Trophoblast cell (in vitro differentiated cells and primary cell): ENCODE data around the gene BCL10.

Experiments
- DNase-seq, 2 donors: peaks; one replicate each; pipeline ENCODE4 v3.0.0-alpha.2; 2016
- H2AFZ ChIP-seq: 2 replicates; pipeline ENCODE4 v1.6.1; 2013; ENCODE audit warnings: low read length, moderate library complexity, mild to moderate bottlenecking; ENCODE audit not compliant: insufficient read depth, poor library complexity
- H2AK5ac ChIP-seq: 2 replicates; pipeline ENCODE4 v1.6.1; 2013; ENCODE audit warnings: mild to moderate bottlenecking, low read length
- H2BK120ac ChIP-seq: 2 replicates; pipeline ENCODE4 v1.6.1; 2013; ENCODE audit warnings: low read length, mild to moderate bottlenecking, moderate library complexity; ENCODE audit not compliant: insufficient read depth, poor library complexity
- H2BK12ac ChIP-seq: 2 replicates; pipeline ENCODE4 v1.6.1; 2013; ENCODE audit warnings: mild to moderate bottlenecking, low read length, moderate library complexity
- H2BK5ac ChIP-seq: 2 replicates; pipeline ENCODE4 v1.6.1; 2013; ENCODE audit warnings: low read length, low read depth, moderate library complexity, mild to moderate bottlenecking; ENCODE audit not compliant: poor library complexity
- H3K14ac ChIP-seq: 2 replicates; pipeline ENCODE4 v1.6.1; 2013; ENCODE audit warnings: mild to moderate bottlenecking, low read length
- H3K18ac ChIP-seq: 2 replicates; pipeline ENCODE4 v1.6.1; 2013; ENCODE audit warnings: mild to moderate bottlenecking, low read length
- H3K23ac ChIP-seq: 2 replicates; pipeline ENCODE4 v1.6.1; 2013; ENCODE audit warnings: low read length
- H3K27ac ChIP-seq: 2 replicates; pipeline ENCODE4 v1.5.1; 2013; ENCODE audit warnings: low read depth, mild to moderate bottlenecking, inconsistent platforms, low read length, moderate library complexity
- H3K27me3 ChIP-seq: 2 replicates; pipeline ENCODE4 v1.6.1; 2013; ENCODE audit warnings: inconsistent platforms, mild to moderate bottlenecking, low read length, moderate library complexity; ENCODE audit not compliant: insufficient read depth
- H3K36me3 ChIP-seq, 2 experiments: 1 replicate in 1 of 2; 2 replicates in 1 of 2; pipeline ENCODE4 v1.6.1; 2013; ENCODE audit warnings: low read length in 2 of 2, mild to moderate bottlenecking in 2 of 2, moderate library complexity in 1 of 2; ENCODE audit not compliant: insufficient read depth in 2 of 2, control insufficient read depth in 1 of 2
- H3K4ac ChIP-seq: 2 replicates; pipeline ENCODE4 v1.6.1; 2013; ENCODE audit warnings: low read depth, mild to moderate bottlenecking, low read length, moderate library complexity
- H3K4me1 ChIP-seq, 2 experiments: 1 replicate in 1 of 2; 2 replicates in 1 of 2; pipeline ENCODE4 v1.6.1; 2013; ENCODE audit warnings: low read length in 2 of 2, mild to moderate bottlenecking in 2 of 2, moderate library complexity in 1 of 2; ENCODE audit not compliant: insufficient read depth in 2 of 2, control insufficient read depth in 1 of 2
- H3K4me2 ChIP-seq: 2 replicates; pipeline ENCODE4 v1.6.1; 2013; ENCODE audit warnings: inconsistent platforms, mild to moderate bottlenecking, low read length, moderate library complexity
- H3K4me3 ChIP-seq: 2 replicates; pipeline ENCODE4 v1.5.1; 2013; ENCODE audit warnings: mild to moderate bottlenecking, low read depth, low read length, inconsistent platforms
- H3K79me1 ChIP-seq: one replicate; pipeline ENCODE4 v1.6.1; 2013; ENCODE audit warnings: low read length
- H3K79me2 ChIP-seq: 2 replicates; pipeline ENCODE4 v1.6.1; 2013; ENCODE audit warnings: low read length, mild to moderate bottlenecking; ENCODE audit not compliant: control insufficient read depth, insufficient read depth, poor library complexity
- H3K9ac ChIP-seq: 2 replicates; pipeline ENCODE4 v1.6.1; 2013; ENCODE audit warnings: mild to moderate bottlenecking, low read length
- H3K9me3 ChIP-seq: 2 replicates; pipeline ENCODE4 v1.6.1; 2013; ENCODE audit warnings: low read depth, mild to moderate bottlenecking, control low read depth, inconsistent platforms, low read length; ENCODE audit not compliant: insufficient read depth
- H4K12ac ChIP-seq: 2 replicates; pipeline ENCODE4 v1.6.1; 2013; ENCODE audit warnings: low read depth, mild to moderate bottlenecking, low read length, moderate library complexity
- H4K8ac ChIP-seq: 2 replicates; pipeline ENCODE4 v1.6.1; 2013; ENCODE audit warnings: low read depth, mild to moderate bottlenecking, low read length, moderate library complexity
- H4K91ac ChIP-seq: one replicate; pipeline ENCODE4 v1.6.1; 2013; ENCODE audit warnings: low read depth, mild to moderate bottlenecking, low read length, moderate library complexity
- WGBS: extraction: QIAGEN DNeasy Blood & Tissue Kit; methylation state at CpG from one replicate; pipeline ENCODE4 v1.1.7; 2013; ENCODE audit warnings: missing lambda C conversion rate; ENCODE audit not compliant: insufficient read length, insufficient coverage; ENCODE audit errors: extremely low coverage; 5-methylcytosine and 5-hydroxymethylcytosine counted together

The BCL10 gene

DNA sequence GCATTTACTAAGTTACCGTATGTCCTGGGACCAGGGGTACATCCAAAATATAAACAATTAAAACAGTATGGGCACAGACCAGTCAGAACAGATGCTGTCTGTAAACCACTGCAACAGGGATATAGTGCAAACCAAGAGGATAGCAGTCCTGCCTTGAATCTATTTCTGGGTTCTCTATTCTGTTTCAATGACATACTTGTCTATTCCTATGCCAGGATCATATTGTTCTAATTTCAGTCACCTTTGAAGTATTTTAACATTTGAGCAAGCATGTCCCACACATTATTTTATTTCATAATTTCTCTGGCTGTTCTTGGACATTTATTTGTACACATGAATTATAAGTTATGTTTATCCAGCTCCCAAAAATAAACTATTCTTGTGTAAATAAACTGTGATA lies 47.5 kb downstream of the BCL10 start:
- no peak overlapping the region for H3K4ac ChIP-seq
- no peak overlapping the region for H4K8ac ChIP-seq
- no peaks in the 10 kb centered on the region for H3K27me3 ChIP-seq
- H3K79me2 ChIP-seq = no peaks in the 10 kb centered on the region
- H3K23ac ChIP-seq = no peak overlapping the region
- no CpG with 5 or more reads among the region's 1 CpG for WGBS
- H4K12ac ChIP-seq = no peak overlapping the region
- no peak overlapping the region for H2AFZ ChIP-seq
- no peak overlapping the region for H3K4me2 ChIP-seq
- peaks cover 7% of the 10 kb centered on the region for H3K79me1 ChIP-seq
- H2AK5ac ChIP-seq = no peak overlapping the region
- no peak overlapping the region for H3K9ac ChIP-seq
- H3K9me3 ChIP-seq = no peaks in the 10 kb centered on the region
- H2BK5ac ChIP-seq = no peak overlapping the region
- no peak overlapping the region for H3K4me3 ChIP-seq
- no peak overlapping the region for H4K91ac ChIP-seq
- no peak for DNase-seq
- no peak overlapping the region for H2BK12ac ChIP-seq
- no peak overlapping the region for H3K18ac ChIP-seq
- H3K27ac ChIP-seq = no peak overlapping the region
- no peak overlapping the region for H3K14ac ChIP-seq
- H3K36me3 ChIP-seq = no peaks in the 10 kb centered on the region
- peaks cover 0 to 7% of the 10 kb centered on the region in 2 experiments for H3K4me1 ChIP-seq
- no peak overlapping the region for H2BK120ac ChIP-seq

- Histone ChIP-seq H3K14ac (peak overlapping the region; percentile 85), H3K79me2 (no peaks in the 10 kb centered on the region), H3K4me1 (peaks cover 0 to 12% of the 10 kb centered on the region in 2 experiments), H2AFZ (no peak overlapping the region), H3K4ac (peak overlapping the region; percentile 95), H3K4me3 (no peak overlapping the region), H4K12ac (peak overlapping the region; percentile 43), H3K79me1 (peaks cover 13% of the 10 kb centered on the region), H3K27me3 (no peaks in the 10 kb centered on the region), H3K4me2 (peak overlapping the region; percentile 48), H3K27ac (peak overlapping the region; percentile 100), H4K91ac (peak overlapping the region; percentile 99), H3K36me3 (no peaks in the 10 kb centered on the region), H4K8ac (peak overlapping the region; percentile 91), H3K9me3 (no peaks in the 10 kb centered on the region), H2AK5ac (peak overlapping the region; percentile 86), H2BK5ac (peak overlapping the region; percentile 100), H2BK120ac (peak overlapping the region; percentile 99), H2BK12ac (peak overlapping the region; percentile 98), H3K9ac (no peak overlapping the region), H3K23ac (no peak overlapping the region), H3K18ac (peak overlapping the region; percentile 82)
- no CpG with 5 or more reads among the region's 5 CpGs for WGBS
- peak; percentile 28 to 67 for DNase-seq
Measured at GRCh38 chr1:85225624-85226380, 50.6 kb downstream of the BCL10 start.

DNA sequence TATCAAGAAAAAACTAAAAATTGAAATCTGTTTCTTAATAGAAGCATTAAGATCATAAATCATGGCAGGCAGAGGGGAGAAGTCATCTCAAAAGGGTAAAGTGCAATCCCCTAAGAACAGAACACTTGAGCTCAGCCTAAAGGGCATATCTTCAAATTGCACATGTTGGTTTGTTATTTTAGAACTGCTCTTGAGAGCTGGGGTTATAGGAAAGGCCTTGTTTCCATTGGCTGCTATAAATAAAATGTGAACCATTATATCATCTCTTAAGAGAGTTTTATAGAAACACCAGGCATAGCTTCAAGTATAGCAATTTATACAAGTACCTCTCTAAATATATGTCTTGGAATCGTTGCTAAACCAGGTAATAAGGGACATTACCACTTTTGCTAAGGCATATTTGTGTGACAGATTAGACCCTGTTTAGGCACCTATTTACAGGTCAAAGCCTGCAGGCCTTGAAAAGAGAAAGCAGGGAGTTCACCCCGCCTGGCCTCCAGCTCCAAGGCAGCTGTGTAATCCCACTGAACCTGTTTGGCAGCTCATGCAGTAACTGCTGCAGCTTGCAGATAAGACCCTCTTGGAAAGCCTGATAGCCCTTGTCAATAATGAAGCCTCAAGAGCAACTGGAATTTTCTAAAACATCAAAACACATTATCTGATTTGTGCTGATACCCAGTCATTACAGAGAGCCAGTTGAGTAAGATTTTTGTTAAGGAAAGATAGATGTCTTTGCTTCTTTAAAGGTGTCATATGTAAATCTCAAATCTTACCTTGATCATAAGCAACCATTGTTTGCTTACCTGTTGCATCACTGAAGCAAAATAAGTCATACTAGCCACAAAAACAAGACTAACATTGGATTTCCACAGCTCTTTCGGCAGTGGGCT lies 51.5 kb downstream of the BCL10 start:
- Histone ChIP-seq H3K14ac (peak overlapping the region; percentile 85), H3K27me3 (no peaks in the 10 kb centered on the region), H3K79me2 (no peaks in the 10 kb centered on the region), H4K12ac (no peak overlapping the region), H3K9me3 (no peaks in the 10 kb centered on the region), H3K23ac (no peak overlapping the region), H2BK120ac (peak overlapping the region; percentile 99), H3K79me1 (peaks cover 13% of the 10 kb centered on the region), H3K4me1 (peaks cover 0 to 7% of the 10 kb centered on the region in 2 experiments), H2BK5ac (peak overlapping the region; percentile 100), H2AFZ (no peak overlapping the region), H4K91ac (no peak overlapping the region), H4K8ac (peak overlapping the region; percentile 91), H3K4me3 (no peak overlapping the region), H3K9ac (no peak overlapping the region), H3K4ac (peak overlapping the region; percentile 95), H2BK12ac (no peak overlapping the region), H3K4me2 (peak overlapping the region; percentile 48), H3K27ac (peak overlapping the region; percentile 100), H3K18ac (no peak overlapping the region), H2AK5ac (no peak overlapping the region), H3K36me3 (no peaks in the 10 kb centered on the region)
- DNase-seq = peak; percentile 99
- no CpG with 5 or more reads among the region's 3 CpGs for WGBS

DNA sequence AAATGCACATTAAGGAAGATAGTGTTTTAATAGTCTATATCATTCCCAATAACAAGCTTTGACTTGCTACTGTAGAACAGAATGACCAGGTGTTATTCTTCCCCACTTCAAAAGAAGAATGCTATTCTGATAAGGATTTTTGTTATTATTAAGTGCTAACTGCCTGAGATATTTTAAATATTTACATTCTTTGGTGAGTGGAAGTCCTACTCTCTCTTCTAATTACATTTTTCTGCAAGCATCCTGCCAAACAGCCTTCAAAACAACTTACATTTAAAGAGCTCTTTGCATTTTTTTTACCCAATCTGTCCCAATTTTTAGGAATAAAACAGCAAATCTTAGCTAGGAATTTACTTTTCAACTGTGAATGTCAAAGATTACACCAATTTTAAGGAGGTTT lies 52.1 kb downstream of the BCL10 start:
- H3K27me3 ChIP-seq = no peaks in the 10 kb centered on the region
- no peak overlapping the region for H3K23ac ChIP-seq
- H3K79me1 ChIP-seq = peaks cover 13% of the 10 kb centered on the region
- no peaks in the 10 kb centered on the region for H3K9me3 ChIP-seq
- no peaks in the 10 kb centered on the region for H3K36me3 ChIP-seq
- H4K8ac ChIP-seq = no peak overlapping the region
- no peak overlapping the region for H4K91ac ChIP-seq
- H3K27ac ChIP-seq = no peak overlapping the region
- no peak overlapping the region for H3K4me2 ChIP-seq
- no peak overlapping the region for H2BK5ac ChIP-seq
- no peak overlapping the region for H3K9ac ChIP-seq
- no peak overlapping the region for H2AFZ ChIP-seq
- H3K18ac ChIP-seq = no peak overlapping the region
- H3K79me2 ChIP-seq = no peaks in the 10 kb centered on the region
- H3K4me1 ChIP-seq = peaks cover 0 to 7% of the 10 kb centered on the region in 2 experiments
- no peak overlapping the region for H3K14ac ChIP-seq
- no peak overlapping the region for H3K4ac ChIP-seq
- H2BK120ac ChIP-seq = no peak overlapping the region
- H2AK5ac ChIP-seq = no peak overlapping the region
- H2BK12ac ChIP-seq = no peak overlapping the region
- no peak overlapping the region for H4K12ac ChIP-seq
- DNase-seq = peak in 1 of 2 donors; percentile 84
- H3K4me3 ChIP-seq = no peak overlapping the region
